ENCODE results near the gene ADRM1. TPM values are rescaled to one million over a fixed set of nuclear protein-coding genes. Genes with fewer than 3 reads are reported as not detected.

The ADRM1 gene
- total RNA-seq, 1 donor from 2014 or later: 79.9 TPM

- intact Hi-C loops (cut with DNase I): no loop called here
- DNase-seq (ENCODE audit: low spot score): no peak
These were observed 14.4 kb downstream of the ADRM1 start for GRCh38 chr20:62317167-62317655.

- intact Hi-C loops (cut with DNase I): no loop called here
These were observed 15.9 kb downstream of the ADRM1 start for GRCh38 chr20:62318400-62319345.

GRCh38 chr20:62319346-62319909 is 16.6 kb downstream of the ADRM1 start:
- intact Hi-C loops (cut with DNase I): no loop called here
- no peak for DNase-seq (ENCODE audit: low spot score)

More at GRCh38 chr20:62318400-62319345, 15.9 kb downstream of the ADRM1 start:
- no peak for DNase-seq (ENCODE audit: low spot score)

GRCh38 chr20:62320581-62321354 is 18.0 kb downstream of the ADRM1 start:
- intact Hi-C loops (cut with DNase I): no loop called here
- DNase-seq (ENCODE audit: low spot score): no peak

- intact Hi-C loops (cut with DNase I): no loop called here
- no peak for DNase-seq (ENCODE audit: low spot score)
These were observed 18.7 kb downstream of the ADRM1 start for GRCh38 chr20:62321521-62321948.

GRCh38 chr20:62321975-62322374 is 19.2 kb downstream of the ADRM1 start:
- DNase-seq (ENCODE audit: low spot score): no peak
- intact Hi-C loops (cut with DNase I): no loop called here

GRCh38 chr20:62322492-62323041 is 19.8 kb downstream of the ADRM1 start:
- intact Hi-C loops (cut with DNase I): no loop called here
- DNase-seq (ENCODE audit: low spot score): no peak

- intact Hi-C loops (cut with DNase I): no loop called here
- no peak for DNase-seq (ENCODE audit: low spot score)
These were observed 20.6 kb downstream of the ADRM1 start for GRCh38 chr20:62323146-62323979.

- no peak for DNase-seq (ENCODE audit: low spot score)
These were observed 21.4 kb downstream of the ADRM1 start for GRCh38 chr20:62323980-62324906.

GRCh38 chr20:62325172-62325905 is 22.5 kb downstream of the ADRM1 start:
- intact Hi-C loops (cut with DNase I): no loop called here
- DNase-seq (ENCODE audit: low spot score): no peak

More at GRCh38 chr20:62323980-62324906, 21.4 kb downstream of the ADRM1 start:
- intact Hi-C loops (cut with DNase I): no loop called here

- intact Hi-C loops (cut with DNase I): no loop called here
- DNase-seq (ENCODE audit: low spot score): no peak
These were observed 23.8 kb downstream of the ADRM1 start for GRCh38 chr20:62326559-62326958.

- intact Hi-C loops (cut with DNase I): no loop called here
- no peak for DNase-seq (ENCODE audit: low spot score)
These were observed 24.3 kb downstream of the ADRM1 start for GRCh38 chr20:62326959-62327725.

GRCh38 chr20:62327726-62328495 is 25.1 kb downstream of the ADRM1 start:
- DNase-seq (ENCODE audit: low spot score): no peak
- intact Hi-C loops (cut with DNase I): no loop called here

GRCh38 chr20:62328684-62329388 is 26.0 kb downstream of the ADRM1 start:
- intact Hi-C loops (cut with DNase I): no loop called here
- DNase-seq (ENCODE audit: low spot score): no peak

All from cardiac septum (tissue), 1 donor.